ENCODE measurements around the gene RUVBL2. TPM values are rescaled to one million over a fixed set of nuclear protein-coding genes. Genes with fewer than 3 reads are reported as not detected.

Gene RUVBL2
- total RNA-seq, 4 donors from 2014 or later, result 80.5 to 131 (median 118) TPM

- Histone ChIP-seq H3K4me3 (replicated peaks in 1 of 3) (no peak overlapping the region), H3K9me3 (no peaks in the 10 kb centered on the region), H3K27ac (no peak overlapping the region), H3K4me1 (peaks cover 12% of the 10 kb centered on the region in 2 donors), H3K27me3 (no peaks in the 10 kb centered on the region), H3K36me3 (peaks cover 12 to 32% of the 10 kb centered on the region in 2 donors)
- no peak for DNase-seq
- TF ChIP-seq CTCF (IDR thresholded peaks at IDR 0.05) (no peak), POLR2A (IDR thresholded peaks at IDR 0.05) (no peak)
- intact Hi-C loops (cut with DNase I), result no loop called here
- WGBS, 2 donors, result 95 to 97% methylated on average over 7 of the region's 7 CpGs
Observed at GRCh38 chr19:48988286-48988685, 5.4 kb upstream of the RUVBL2 start.

- H3K36me3 ChIP-seq, result peaks cover 12 to 30% of the 10 kb centered on the region in 2 donors
- 94 to 98% methylated on average over 9 of the region's 9 CpGs for whole genome bisulfite sequencing, 2 donors
- intact Hi-C loops (cut with DNase I), result no loop called here
Observed at GRCh38 chr19:48988860-48989259, 4.8 kb upstream of the RUVBL2 start.

GRCh38 chr19:48989701-48990291 is 3.9 kb upstream of the RUVBL2 start:
- intact Hi-C loops (cut with DNase I), result no loop called here
- Histone ChIP-seq H3K9me3 (no peaks in the 10 kb centered on the region), H3K36me3 (peaks cover 7 to 20% of the 10 kb centered on the region in 2 donors), H3K27ac (no peak overlapping the region), H3K27me3 (no peaks in the 10 kb centered on the region), H3K4me3 (replicated peaks in 1 of 3) (no peak overlapping the region), H3K4me1 (peaks cover 20 to 21% of the 10 kb centered on the region in 2 donors)
- DNase-seq, result no peak
- TF ChIP-seq POLR2A (IDR thresholded peaks at IDR 0.05), result no peak
- no peak for TF ChIP-seq CTCF (IDR thresholded peaks at IDR 0.05)
- 84 to 88% methylated on average over 15 to 17 of the region's 17 CpGs for WGBS, 2 donors

More at GRCh38 chr19:48988860-48989259, 4.8 kb upstream of the RUVBL2 start:
- DNase-seq, result no peak
- no peak for TF ChIP-seq POLR2A (IDR thresholded peaks at IDR 0.05)
- TF ChIP-seq CTCF (IDR thresholded peaks at IDR 0.05), result no peak
- no peaks in the 10 kb centered on the region for H3K27me3 ChIP-seq
- no peak overlapping the region for H3K4me3 ChIP-seq (replicated peaks in 1 of 3)
- H3K4me1 ChIP-seq, result peaks cover 12% of the 10 kb centered on the region in 2 donors
- H3K9me3 ChIP-seq, result no peaks in the 10 kb centered on the region
- H3K27ac ChIP-seq, result no peak overlapping the region

GRCh38 chr19:48990400-48990799 is 3.3 kb upstream of the RUVBL2 start:
- Histone ChIP-seq H3K4me3 (replicated peaks in 1 of 3) (no peak overlapping the region), H3K27me3 (no peaks in the 10 kb centered on the region), H3K4me1 (peaks cover 20 to 23% of the 10 kb centered on the region in 2 donors), H3K9me3 (no peaks in the 10 kb centered on the region), H3K36me3 (peaks cover under 1 to 14% of the 10 kb centered on the region in 2 donors), H3K27ac (no peak overlapping the region)
- 73 to 79% methylated on average over 4 of the region's 4 CpGs for WGBS, 2 donors
- DNase-seq, result no peak
- TF ChIP-seq CTCF (IDR thresholded peaks at IDR 0.05) (no peak), POLR2A (IDR thresholded peaks at IDR 0.05) (no peak)
- intact Hi-C loops (cut with DNase I), result no loop called here

- H3K9me3 ChIP-seq, result no peaks in the 10 kb centered on the region
- WGBS, 2 donors, result 92 to 93% methylated on average over 13 to 21 of the region's 22 CpGs
- no peak for DNase-seq
- TF ChIP-seq POLR2A (IDR thresholded peaks at IDR 0.05) (no peak), CTCF (IDR thresholded peaks at IDR 0.05) (no peak)
- peaks cover 20 to 23% of the 10 kb centered on the region in 2 donors for H3K4me1 ChIP-seq
- H3K4me3 ChIP-seq (replicated peaks in 1 of 3), result no peak overlapping the region
- no peaks in the 10 kb centered on the region for H3K27me3 ChIP-seq
- H3K36me3 ChIP-seq, result peaks cover 0 to 8% of the 10 kb centered on the region in 2 donors
- intact Hi-C loops (cut with DNase I), result no loop called here
- H3K27ac ChIP-seq, result peak overlapping the region in 1 of 3 donors; percentile 90
Observed at GRCh38 chr19:48991011-48991609, 2.6 kb upstream of the RUVBL2 start.
